CD4-positive, alpha-beta T cell treated with Interleukin-12 subunit alpha and Interleukin-12 subunit beta, for 1 hour (primary cell): ENCODE data around the gene HIC2.
"Not testable (repeated sequence)": the region's sequence is repeated elsewhere in the genome, so short reads cannot be mapped to it uniquely, and the experiment has no call there.

ENCODE experiments used
- DNase-seq: peaks from one replicate; pipeline ENCODE4 v3.0.0-alpha.2; 2020

HIC2 gene

DNA sequence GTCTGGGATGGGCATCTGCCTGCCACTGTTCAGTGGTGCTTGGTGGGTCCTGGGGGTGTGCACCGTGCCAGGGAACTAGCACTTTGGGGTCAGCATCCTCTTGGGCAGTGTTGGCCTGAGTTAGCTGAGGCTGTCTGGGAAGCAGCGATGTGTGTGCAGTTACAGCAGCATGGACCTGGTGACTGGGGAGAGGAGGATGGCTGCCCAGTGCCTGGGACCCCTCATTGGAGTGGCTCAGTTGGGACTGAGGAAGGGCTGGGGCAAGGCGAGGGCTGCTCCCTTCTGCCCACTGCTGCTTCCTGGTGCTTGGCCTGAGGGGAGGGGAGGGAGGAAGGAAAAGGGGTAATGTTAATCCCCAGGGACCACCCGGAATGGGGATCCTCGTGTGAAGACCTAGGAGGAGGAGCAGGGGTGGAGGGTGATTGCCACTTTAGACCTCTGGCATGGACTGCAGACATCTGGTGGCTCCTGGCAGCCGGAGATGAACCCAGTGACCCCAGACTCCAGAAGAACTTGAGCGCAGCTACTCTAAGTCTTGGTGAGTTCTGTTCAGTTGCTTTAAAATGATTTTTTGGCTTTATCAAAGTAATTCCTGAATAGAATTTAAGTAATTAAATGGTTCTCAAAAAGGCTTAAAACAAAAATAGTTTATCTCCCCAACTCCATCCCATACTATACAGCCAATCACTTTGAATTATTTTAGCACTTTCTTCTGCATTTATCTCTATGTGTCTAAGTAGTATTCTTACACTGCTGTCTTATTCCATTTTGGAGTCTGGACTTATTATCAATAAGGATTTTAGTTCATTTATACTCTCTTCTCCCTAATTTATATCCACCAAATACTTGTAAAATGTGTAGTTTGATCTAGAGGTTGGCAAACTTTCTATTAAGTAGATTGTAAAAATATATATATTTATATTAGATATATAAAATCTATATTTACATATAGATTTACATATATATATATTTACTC is 34.7 kb downstream of the HIC2 start:
- no peak for DNase-seq

- DNase-seq: not testable (repeated sequence)
Measured at GRCh38 chr22:21452666-21453065, 35.5 kb downstream of the HIC2 start.

- not testable (repeated sequence) for DNase-seq
Measured at GRCh38 chr22:21454998-21455333, 37.8 kb downstream of the HIC2 start.

DNA sequence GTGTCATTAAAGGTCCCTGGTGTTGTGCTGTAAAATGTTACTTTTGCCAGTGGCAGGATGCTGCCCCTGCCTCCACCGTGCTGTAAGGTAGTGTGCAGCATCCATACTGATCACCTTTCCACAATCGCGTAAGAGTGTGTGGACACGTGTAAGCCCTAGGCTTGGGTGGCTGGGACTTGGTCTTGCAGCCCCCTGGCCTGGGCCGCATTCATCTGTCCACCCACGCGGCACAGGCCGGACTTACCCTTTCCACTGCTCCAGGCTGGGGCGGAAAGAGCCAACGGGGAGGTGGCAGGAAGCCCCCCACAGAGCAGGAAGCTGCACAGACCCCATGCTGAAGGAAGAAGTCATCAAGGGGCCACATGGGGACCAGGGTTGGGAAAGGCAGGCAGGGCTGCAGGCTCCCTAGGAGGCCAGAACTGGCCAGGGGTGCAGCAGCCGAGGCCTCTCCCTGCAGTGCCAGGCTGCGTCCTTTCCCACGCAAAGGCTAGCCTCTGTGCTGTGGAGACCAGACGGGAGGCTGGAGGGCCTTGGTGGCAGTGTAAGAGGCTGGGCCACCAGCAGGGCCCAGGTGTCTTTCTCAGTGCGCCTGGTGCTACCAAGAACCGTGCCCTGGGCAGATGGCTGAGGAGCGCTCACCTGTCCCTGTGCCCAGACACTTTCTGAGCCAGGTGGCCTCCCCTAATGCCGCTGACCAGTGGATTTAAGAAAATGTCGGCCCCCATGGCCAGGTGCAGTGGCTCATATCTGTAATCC is 38.3 kb downstream of the HIC2 start:
- DNase-seq: no peak

- DNase-seq: no peak
Measured at GRCh38 chr22:21457023-21457787, 40.0 kb downstream of the HIC2 start.

DNA sequence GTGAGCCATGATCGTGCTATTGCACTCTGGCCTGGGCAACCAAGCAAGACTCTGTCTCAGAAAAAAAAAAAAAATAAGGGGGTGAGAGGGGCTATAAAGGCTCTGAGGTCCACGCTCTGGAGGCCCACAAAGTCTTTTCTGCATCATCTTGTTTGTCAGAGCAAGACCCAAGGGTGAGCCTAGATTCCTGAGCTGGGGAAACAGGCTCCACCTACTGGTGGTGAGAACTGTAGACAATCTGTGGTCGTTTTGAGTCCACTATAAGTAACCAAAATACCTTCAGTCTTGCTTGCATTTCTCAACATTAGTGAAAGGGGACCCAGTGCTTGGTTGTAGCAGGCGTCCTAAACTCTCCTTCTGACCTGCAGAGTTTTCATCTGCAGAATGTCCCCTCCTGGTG is 45.5 kb downstream of the HIC2 start:
- DNase-seq: not testable (repeated sequence)

DNA sequence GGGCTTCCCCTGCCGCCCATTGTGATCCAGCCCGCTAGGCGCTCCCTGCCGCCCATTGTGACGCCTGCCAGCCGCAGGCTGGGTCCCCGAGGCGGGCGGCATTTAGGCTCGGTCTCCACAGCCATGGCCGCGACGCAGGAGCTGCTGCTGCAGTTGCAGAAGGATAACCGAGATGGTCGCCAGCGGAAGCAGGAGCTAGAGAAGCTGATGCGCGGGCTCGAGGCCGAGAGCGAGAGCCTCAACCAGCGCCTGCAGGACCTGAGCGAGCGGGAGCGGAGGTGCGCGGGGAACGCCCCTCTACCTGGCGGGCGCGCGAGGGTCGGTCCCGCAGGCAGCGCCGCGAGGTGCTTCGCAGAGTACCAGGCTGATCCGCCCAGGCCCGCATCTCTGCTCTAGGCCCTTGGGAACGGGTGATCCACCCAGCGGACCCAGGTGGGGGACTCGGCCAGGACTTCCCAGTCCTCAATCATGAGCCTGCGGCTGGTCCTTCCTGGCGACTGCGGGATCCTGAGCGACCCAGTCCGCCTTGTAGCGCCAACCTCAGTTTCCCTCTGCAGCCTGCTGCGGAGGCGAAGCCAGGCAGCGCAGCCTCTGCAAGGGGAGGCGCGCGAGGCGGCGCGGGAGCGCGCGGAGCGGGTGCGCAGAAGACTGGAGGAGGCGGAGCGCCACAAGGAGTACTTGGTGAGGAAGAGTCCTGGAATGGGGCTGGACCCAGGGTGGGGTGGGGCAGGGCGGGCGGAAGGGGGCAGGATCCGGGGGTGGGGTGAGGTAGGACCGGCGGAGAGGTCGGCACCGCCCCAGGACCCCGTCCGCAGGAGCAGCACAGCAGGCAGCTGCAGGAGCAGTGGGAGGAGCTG is 50.4 kb downstream of the HIC2 start, which contains the start of gene TMEM191C:
Gene TMEM191C, plus strand, starts transcription at position 51 of the 857 bp plus-strand sequence. Its CDS starts 73 bp downstream, at position 124.
- DNase-seq: not testable (repeated sequence)

DNA sequence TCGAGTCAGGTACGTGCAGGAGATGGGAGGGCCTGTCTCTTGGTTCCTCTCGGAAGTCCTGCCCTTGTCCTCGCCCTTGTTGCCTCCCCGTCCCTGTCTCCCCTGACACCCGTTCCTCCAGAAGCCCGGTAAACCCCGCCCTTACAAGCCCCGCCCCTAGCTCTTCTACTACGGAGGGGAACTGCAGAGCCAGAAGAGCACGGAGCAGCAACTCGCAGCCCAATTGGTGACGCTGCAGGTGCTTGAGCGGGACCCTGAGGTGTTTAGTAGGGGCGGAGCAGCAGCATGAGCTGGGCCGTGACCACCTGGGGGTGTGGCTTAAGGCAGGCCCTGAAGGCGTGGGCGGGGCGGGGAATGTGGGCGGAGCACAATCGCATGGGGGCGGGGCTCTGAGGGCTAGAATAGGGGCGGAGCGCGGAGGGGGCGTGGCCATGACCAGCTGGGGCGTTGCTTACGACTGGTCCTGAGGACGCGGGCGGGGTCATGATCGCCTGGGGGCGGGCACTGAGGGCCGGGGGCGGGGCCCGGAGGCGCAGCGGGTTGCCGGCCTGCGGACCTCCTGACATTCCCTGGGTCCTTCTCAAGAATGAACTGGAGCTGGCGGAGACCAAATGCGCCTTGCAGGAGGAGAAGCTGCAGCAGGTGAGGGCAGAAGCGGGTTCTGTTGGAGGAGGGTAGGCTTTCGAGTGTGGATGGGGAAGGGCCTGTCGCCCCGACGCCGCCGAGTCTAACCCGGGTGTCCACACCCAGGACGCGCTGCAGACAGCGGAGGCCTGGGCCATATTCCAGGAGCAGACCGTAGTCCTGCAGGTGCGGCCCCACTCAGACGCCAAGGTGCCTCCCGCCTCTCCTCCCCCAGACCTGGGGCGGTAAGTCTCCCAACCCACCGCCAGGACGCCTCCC is 51.3 kb downstream of the HIC2 start:
- DNase-seq: peak; percentile 93

GRCh38 chr22:21469097-21469994 is 52.2 kb downstream of the HIC2 start:
- DNase-seq: peak; percentile 17

- not testable (repeated sequence) for DNase-seq
Measured at GRCh38 chr22:21472984-21473383, 55.8 kb downstream of the HIC2 start.

- DNase-seq: not testable (repeated sequence)
Measured at GRCh38 chr22:21473664-21474063, 56.5 kb downstream of the HIC2 start.

DNA sequence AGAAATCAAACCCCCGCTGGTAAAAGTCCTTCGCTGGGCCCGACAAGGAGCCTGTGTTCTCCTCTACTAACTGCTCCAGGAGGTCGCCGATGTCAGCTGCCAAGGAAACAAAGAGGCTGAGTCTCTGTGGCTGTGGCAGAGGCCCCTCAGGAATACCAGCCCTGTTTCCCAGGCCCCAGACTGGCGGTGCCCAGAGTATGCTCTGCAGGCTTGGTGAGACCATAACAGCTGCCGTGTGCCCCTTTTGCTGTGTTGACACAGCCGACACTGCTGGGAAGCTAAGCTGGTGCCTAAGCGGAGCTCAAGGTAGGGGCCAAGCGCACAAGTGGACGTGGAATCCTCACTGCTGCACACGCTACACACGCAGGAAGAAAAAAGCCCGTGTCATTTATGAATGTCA is 66.9 kb downstream of the HIC2 start:
- DNase-seq: not testable (repeated sequence)

- DNase-seq: not testable (repeated sequence)
Measured at GRCh38 chr22:21487723-21488122, 70.6 kb downstream of the HIC2 start.

DNA sequence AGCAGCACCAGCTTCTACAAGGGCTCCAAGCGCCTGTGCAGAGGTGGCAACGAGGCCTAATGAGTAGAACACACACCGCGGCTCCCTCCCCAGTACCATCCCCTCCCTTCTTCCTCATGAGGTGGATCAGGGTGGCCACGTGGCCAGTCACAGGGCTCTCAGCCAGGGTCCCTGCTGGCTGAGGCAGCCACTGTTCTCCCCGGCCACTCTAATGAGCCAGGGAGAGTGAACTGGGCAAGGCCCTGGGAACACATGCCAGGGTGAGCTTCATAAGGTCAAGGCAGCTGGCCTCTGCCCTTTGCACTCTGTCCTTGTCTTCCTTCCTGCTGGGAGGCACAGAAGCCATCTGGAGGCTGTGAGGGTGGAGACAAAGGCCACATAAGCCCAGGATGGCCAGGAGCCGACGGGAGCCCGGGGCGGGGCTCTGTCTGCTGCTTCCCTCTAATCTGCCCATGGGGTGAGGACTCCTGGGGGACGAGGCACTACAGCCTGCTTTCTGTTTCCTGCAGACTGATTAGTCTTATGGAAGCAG is 72.0 kb downstream of the HIC2 start:
- DNase-seq: not testable (repeated sequence)

GRCh38 chr22:21490556-21490955 is 73.4 kb downstream of the HIC2 start:
- not testable (repeated sequence) for DNase-seq

DNA sequence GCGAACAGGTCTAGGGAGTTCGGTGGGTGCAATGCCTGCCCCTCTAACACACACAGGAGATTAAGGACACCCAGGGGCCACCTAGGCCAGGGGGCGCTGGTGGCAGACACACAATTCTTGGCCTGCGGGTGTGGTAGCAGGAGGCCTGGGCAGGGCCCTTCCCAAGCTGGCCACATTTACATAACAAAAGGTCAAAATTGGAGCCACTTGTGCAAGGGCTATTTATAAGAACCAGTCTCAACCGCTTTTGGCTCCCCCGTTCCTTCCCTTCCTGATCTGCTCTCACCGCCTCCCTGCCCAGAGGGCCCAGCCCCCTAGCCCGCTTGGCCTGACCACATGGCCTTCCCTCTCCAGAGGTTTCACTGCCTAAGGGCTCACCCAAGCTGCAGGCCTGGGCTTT is 75.1 kb downstream of the HIC2 start:
- DNase-seq: not testable (repeated sequence)

- not testable (repeated sequence) for DNase-seq
Measured at GRCh38 chr22:21493789-21494782, 76.9 kb downstream of the HIC2 start.

DNA sequence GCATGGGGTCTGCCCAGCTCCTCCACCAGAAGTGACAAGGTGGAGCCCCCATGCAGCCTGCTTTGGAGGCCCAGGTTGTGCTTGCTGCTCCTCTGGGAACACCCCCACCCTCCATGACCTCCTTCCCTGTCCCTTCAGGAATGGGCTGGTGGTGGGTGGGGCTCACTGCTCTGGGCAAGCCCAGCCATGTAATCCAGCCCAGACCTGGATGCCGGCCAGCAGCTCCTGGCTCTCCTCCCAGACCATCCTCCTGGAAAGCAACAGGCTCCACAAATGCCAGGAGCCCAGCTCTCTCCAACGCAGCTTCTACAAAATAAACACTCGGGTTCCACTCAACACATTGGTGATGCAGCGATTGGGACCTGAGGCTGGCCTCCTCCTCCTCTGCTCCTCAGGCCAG is 80.8 kb downstream of the HIC2 start:
- DNase-seq: not testable (repeated sequence)
